HEK293 (cell line): ENCODE measurements around the gene SPDYE16.

ENCODE experiments used
- CTCF ChIA-PET: fragments of 350-600 bp; formaldehyde crosslinking; extraction: SDS; loops from one replicate; lab custom pipeline; 2021; ENCODE audit warnings: antibody characterized with exemption; lab: Yijun Ruan, JAX
- POLR2A ChIA-PET: fragments of 300-600 bp; formaldehyde crosslinking; extraction: SDS; loops from one replicate; lab custom pipeline; 2020; ENCODE audit warnings: antibody characterized with exemption, inconsistent platforms; lab: Yijun Ruan, JAX
- H3K27ac ChIP-seq: fragments of 200-500 bp; sonication (Bioruptor generic); 2 replicates; pipeline ENCODE4 v1.5.1; 2014; ENCODE audit warnings: low read depth, low read length, control low read depth, inconsistent platforms; ENCODE audit errors: extremely low read depth
- H3K36me3 ChIP-seq, 2 experiments: fragments of 200-500 bp in 1 of 2; sonication (Bioruptor generic) in 1 of 2; 1 replicate in 1 of 2; 2 replicates in 1 of 2; pipeline ENCODE4 v1.5.1; 2014 to 2017; ENCODE audit warnings: inconsistent platforms in 2 of 2, low read length in 2 of 2; ENCODE audit not compliant: control insufficient read depth in 2 of 2, insufficient read depth in 1 of 2
- H3K4me1 ChIP-seq: fragments of 200-500 bp; sonication (Bioruptor generic); 2 replicates; pipeline ENCODE4 v1.5.1; 2014; ENCODE audit warnings: mild to moderate bottlenecking, low read length, inconsistent platforms; ENCODE audit not compliant: control insufficient read depth, insufficient read depth
- H3K4me3 ChIP-seq: 2 replicates; pipeline ENCODE4 v1.5.1; 2011; ENCODE audit warnings: low read depth, mild to moderate bottlenecking, control low read depth, low read length, moderate library complexity
- H3K9me3 ChIP-seq: fragments of 200-500 bp; sonication (Bioruptor generic); 2 replicates; pipeline ENCODE4 v1.5.1; 2014; ENCODE audit warnings: low read depth, low read length, inconsistent platforms; ENCODE audit not compliant: control insufficient read depth, insufficient read depth
- BCL11A ChIP-seq: fragments of 450-650 bp; formaldehyde crosslinking; IDR thresholded peaks from 2 replicates; pipeline ENCODE4 v1.5.1; 2016; ENCODE audit warnings: low read depth, missing biosample characterization, missing genetic modification characterization
- GLI2 ChIP-seq: fragments of 450-650 bp; formaldehyde crosslinking; IDR thresholded peaks from 2 replicates; pipeline ENCODE4; 2017; ENCODE audit warnings: missing biosample characterization, missing genetic modification characterization, low read depth, borderline replicate concordance
- GLIS2 ChIP-seq: fragments of 450-650 bp; formaldehyde crosslinking; IDR thresholded peaks from 2 replicates; pipeline ENCODE4 v1.5.1; 2016; ENCODE audit warnings: missing biosample characterization, missing genetic modification characterization
- KLF16 ChIP-seq: fragments of 450-650 bp; formaldehyde crosslinking; IDR thresholded peaks from 2 replicates; pipeline ENCODE4 v1.5.1; 2017; ENCODE audit warnings: missing biosample characterization, missing genetic modification characterization
- OSR2 ChIP-seq: fragments of 450-650 bp; formaldehyde crosslinking; IDR thresholded peaks from 2 replicates; pipeline ENCODE4 v1.5.1; 2016; ENCODE audit warnings: missing biosample characterization, missing genetic modification characterization
- SALL2 ChIP-seq: fragments of 450-650 bp; formaldehyde crosslinking; IDR thresholded peaks from 2 replicates; pipeline ENCODE4 v1.5.0; 2017; ENCODE audit warnings: missing biosample characterization, mild to moderate bottlenecking, missing genetic modification characterization, borderline replicate concordance
- SETDB1 ChIP-seq: IDR thresholded peaks from one replicate; pipeline ENCODE4 v1.6.1; 2017; ENCODE audit warnings: mild to moderate bottlenecking, low read length, moderate library complexity, mixed read lengths; ENCODE audit not compliant: insufficient read length
- SP2 ChIP-seq: fragments of 450-650 bp; formaldehyde crosslinking; IDR thresholded peaks from 2 replicates; pipeline ENCODE4 v1.5.1; 2016; ENCODE audit warnings: missing biosample characterization, missing genetic modification characterization
- ZFP41 ChIP-seq: fragments of 450-650 bp; formaldehyde crosslinking; IDR thresholded peaks from 2 replicates; pipeline ENCODE4 v1.5.1; 2016; ENCODE audit warnings: missing biosample characterization, missing genetic modification characterization, borderline replicate concordance
- ZIC2 ChIP-seq: fragments of 450-650 bp; formaldehyde crosslinking; IDR thresholded peaks from 2 replicates; pipeline ENCODE4 v1.5.1; 2016; ENCODE audit warnings: missing biosample characterization, missing genetic modification characterization
- ZNF148 ChIP-seq: fragments of 450-650 bp; formaldehyde crosslinking; IDR thresholded peaks from 2 replicates; pipeline ENCODE4 v1.5.0; 2017; ENCODE audit warnings: missing biosample characterization, missing genetic modification characterization, borderline replicate concordance
- ZNF157 ChIP-seq: fragments of 450-650 bp; formaldehyde crosslinking; IDR thresholded peaks from 2 replicates; pipeline ENCODE4 v1.5.1; 2016; ENCODE audit warnings: missing biosample characterization, missing genetic modification characterization
- ZNF223 ChIP-seq: fragments of 450-650 bp; formaldehyde crosslinking; IDR thresholded peaks from 2 replicates; pipeline ENCODE4 v1.5.1; 2016; ENCODE audit warnings: missing biosample characterization, missing genetic modification characterization
- ZNF266 ChIP-seq: fragments of 450-650 bp; formaldehyde crosslinking; IDR thresholded peaks from 2 replicates; pipeline ENCODE4 v1.5.1; 2016; ENCODE audit warnings: missing biosample characterization, missing genetic modification characterization, low read depth
- ZNF302 ChIP-seq: fragments of 450-650 bp; formaldehyde crosslinking; IDR thresholded peaks from 2 replicates; pipeline ENCODE4 v1.5.1; 2016; ENCODE audit warnings: missing biosample characterization, missing genetic modification characterization, low read depth
- ZNF335 ChIP-seq: fragments of 450-650 bp; formaldehyde crosslinking; conservative IDR thresholded peaks from 2 replicates; pipeline ENCODE4 v1.5.1; 2016; ENCODE audit warnings: missing biosample characterization, missing genetic modification characterization
- ZNF394 ChIP-seq: fragments of 450-650 bp; formaldehyde crosslinking; IDR thresholded peaks from 2 replicates; pipeline ENCODE4 v1.5.1; 2016; ENCODE audit warnings: missing biosample characterization, missing genetic modification characterization, mild to moderate bottlenecking, moderate library complexity, borderline replicate concordance
- ZNF423 ChIP-seq: fragments of 450-650 bp; formaldehyde crosslinking; IDR thresholded peaks from 2 replicates; pipeline ENCODE4 v1.5.1; 2016; ENCODE audit warnings: missing biosample characterization, missing genetic modification characterization
- ZNF549 ChIP-seq: fragments of 450-650 bp; IDR thresholded peaks from 2 replicates; pipeline ENCODE4 v1.5.1; 2018; ENCODE audit warnings: missing biosample characterization, missing genetic modification characterization, mild to moderate bottlenecking, inconsistent platforms, moderate library complexity
- ZNF596 ChIP-seq: fragments of 450-650 bp; IDR thresholded peaks from 2 replicates; pipeline ENCODE4 v1.5.0; 2018; ENCODE audit warnings: missing biosample characterization, mild to moderate bottlenecking, missing genetic modification characterization, moderate library complexity
- ZXDB ChIP-seq: fragments of 450-650 bp; formaldehyde crosslinking; IDR thresholded peaks from 2 replicates; pipeline ENCODE4 v1.5.1; 2016; ENCODE audit warnings: missing biosample characterization, missing genetic modification characterization
- TF ChIP-seq, protein P1 (sequence below): fragments of 450-650 bp; formaldehyde crosslinking; IDR thresholded peaks from 2 replicates; pipeline ENCODE4 v1.5.1; 2016; ENCODE audit warnings: missing biosample characterization, missing genetic modification characterization, borderline replicate concordance
- TF ChIP-seq, protein P2 (sequence below): fragments of 450-650 bp; formaldehyde crosslinking; conservative IDR thresholded peaks from 2 replicates; pipeline ENCODE4 v1.5.1; 2016; ENCODE audit warnings: low read depth, missing biosample characterization, missing genetic modification characterization

SPDYE16 gene

GRCh38 chr7:76513817-76514799 lies 29.0 kb downstream of the SPDYE16 start:
- Histone ChIP-seq H3K4me1 (no peaks in the 10 kb centered on the region), H3K9me3 (no peaks in the 10 kb centered on the region), H3K36me3 (no peaks in the 10 kb centered on the region), H3K27ac (no peak overlapping the region), H3K4me3 (no peak overlapping the region)
- ChIA-PET POLR2A (no interaction called here), CTCF (no interaction called here)
- TF ChIP-seq ZFP41: no peak
- no peak for TF ChIP-seq ZNF266 (tag by site-specific recombination)
- TF ChIP-seq ZNF394: no peak
- no peak for TF ChIP-seq KLF16
- no peak for TF ChIP-seq SETDB1
- TF ChIP-seq OSR2: no peak
- TF ChIP-seq ZNF549 (tag by site-specific recombination): no peak
- TF ChIP-seq ZNF157 (tag by site-specific recombination): no peak
- TF ChIP-seq ZNF596 (tag by site-specific recombination): no peak
- no peak for TF ChIP-seq SALL2 (tag by site-specific recombination)
- TF ChIP-seq, protein P1, sequence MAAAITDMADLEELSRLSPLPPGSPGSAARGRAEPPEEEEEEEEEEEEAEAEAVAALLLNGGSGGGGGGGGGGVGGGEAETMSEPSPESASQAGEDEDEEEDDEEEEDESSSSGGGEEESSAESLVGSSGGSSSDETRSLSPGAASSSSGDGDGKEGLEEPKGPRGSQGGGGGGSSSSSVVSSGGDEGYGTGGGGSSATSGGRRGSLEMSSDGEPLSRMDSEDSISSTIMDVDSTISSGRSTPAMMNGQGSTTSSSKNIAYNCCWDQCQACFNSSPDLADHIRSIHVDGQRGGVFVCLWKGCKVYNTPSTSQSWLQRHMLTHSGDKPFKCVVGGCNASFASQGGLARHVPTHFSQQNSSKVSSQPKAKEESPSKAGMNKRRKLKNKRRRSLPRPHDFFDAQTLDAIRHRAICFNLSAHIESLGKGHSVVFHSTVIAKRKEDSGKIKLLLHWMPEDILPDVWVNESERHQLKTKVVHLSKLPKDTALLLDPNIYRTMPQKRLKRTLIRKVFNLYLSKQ (tag by site-specific recombination): no peak
- no peak for TF ChIP-seq ZXDB

DNA sequence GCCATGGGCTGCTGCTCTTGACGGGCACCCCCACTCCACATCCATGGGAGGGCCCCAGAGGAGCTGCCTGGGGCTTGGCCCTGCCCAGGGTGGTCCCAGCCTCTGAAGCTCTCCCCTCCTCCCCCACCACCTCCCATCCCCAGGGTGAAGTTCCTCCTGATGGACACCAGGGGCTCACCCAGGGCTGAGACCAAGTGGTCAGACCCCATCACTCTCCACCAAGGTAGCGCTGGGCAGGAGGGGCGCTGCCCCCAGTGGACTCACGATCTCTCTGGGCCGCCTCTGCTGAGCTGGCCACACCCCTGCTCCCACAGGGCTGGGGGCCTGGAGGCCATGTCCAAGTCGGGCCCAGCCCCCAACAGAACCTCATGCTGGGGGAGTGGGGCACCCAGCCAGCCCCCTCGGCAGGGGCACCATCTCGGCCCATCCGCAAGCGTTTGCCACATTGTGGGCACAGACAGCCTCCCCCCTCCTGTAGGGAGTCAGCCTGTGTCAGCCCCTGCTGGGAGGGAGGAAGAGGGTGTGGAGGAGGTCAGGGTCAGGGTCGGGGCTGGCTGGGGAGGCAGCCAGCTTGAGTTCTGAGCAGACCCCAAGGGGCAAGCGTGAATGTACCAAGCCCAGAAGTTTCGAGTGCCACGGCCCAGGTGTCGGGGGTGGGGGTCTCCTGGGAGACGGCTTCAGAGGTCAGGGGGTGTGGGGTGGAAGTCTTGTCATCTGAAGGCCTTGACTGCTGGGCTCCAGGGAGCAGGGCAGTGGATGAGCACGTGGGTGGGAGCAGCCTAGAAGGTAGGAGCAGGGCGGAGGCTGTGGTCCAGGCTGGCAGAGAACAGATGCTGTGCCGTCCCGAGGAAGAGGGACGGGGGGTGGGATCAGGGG lies 29.9 kb downstream of the SPDYE16 start:
- H3K27ac ChIP-seq: no peak overlapping the region
- TF ChIP-seq GLIS2 (0 out of 2 replicates have a peak, but pooled peaks have one; percentile 47), ZNF423 (tag by site-specific recombination) (no peak), ZNF335 (tag by site-specific recombination) (no peak), ZIC2 (tag by site-specific recombination) (peak; percentile 43), SP2 (tag by site-specific recombination) (no peak), ZNF302 (tag by site-specific recombination) (no peak), GLI2 (tag by site-specific recombination) (no peak), ZNF148 (tag by site-specific recombination) (no peak), ZNF223 (tag by site-specific recombination) (peak; percentile 88), BCL11A (no peak)
- TF ChIP-seq, protein P2, sequence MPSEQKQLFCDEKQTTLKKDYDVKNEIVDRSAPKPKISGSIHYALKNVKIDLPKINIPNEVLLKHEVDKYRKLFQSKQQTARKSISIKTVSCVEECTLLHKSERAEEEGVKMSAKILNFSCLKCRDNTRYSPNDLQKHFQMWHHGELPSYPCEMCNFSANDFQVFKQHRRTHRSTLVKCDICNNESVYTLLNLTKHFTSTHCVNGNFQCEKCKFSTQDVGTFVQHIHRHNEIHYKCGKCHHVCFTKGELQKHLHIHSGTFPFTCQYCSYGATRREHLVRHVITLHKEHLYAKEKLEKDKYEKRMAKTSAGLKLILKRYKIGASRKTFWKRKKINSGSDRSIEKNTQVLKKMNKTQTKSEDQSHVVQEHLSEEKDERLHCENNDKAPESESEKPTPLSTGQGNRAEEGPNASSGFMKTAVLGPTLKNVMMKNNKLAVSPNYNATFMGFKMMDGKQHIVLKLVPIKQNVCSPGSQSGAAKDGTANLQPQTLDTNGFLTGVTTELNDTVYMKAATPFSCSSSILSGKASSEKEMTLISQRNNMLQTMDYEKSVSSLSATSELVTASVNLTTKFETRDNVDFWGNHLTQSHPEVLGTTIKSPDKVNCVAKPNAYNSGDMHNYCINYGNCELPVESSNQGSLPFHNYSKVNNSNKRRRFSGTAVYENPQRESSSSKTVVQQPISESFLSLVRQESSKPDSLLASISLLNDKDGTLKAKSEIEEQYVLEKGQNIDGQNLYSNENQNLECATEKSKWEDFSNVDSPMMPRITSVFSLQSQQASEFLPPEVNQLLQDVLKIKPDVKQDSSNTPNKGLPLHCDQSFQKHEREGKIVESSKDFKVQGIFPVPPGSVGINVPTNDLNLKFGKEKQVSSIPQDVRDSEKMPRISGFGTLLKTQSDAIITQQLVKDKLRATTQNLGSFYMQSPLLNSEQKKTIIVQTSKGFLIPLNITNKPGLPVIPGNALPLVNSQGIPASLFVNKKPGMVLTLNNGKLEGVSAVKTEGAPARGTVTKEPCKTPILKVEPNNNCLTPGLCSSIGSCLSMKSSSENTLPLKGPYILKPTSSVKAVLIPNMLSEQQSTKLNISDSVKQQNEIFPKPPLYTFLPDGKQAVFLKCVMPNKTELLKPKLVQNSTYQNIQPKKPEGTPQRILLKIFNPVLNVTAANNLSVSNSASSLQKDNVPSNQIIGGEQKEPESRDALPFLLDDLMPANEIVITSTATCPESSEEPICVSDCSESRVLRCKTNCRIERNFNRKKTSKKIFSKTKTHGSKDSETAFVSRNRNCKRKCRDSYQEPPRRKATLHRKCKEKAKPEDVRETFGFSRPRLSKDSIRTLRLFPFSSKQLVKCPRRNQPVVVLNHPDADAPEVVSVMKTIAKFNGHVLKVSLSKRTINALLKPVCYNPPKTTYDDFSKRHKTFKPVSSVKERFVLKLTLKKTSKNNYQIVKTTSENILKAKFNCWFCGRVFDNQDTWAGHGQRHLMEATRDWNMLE (tag by site-specific recombination): no peak
- H3K4me3 ChIP-seq: no peak overlapping the region
- no peaks in the 10 kb centered on the region for H3K9me3 ChIP-seq
- H3K36me3 ChIP-seq: no peaks in the 10 kb centered on the region
- no peaks in the 10 kb centered on the region for H3K4me1 ChIP-seq
- ChIA-PET CTCF (no interaction called here), POLR2A (no interaction called here)
